Esophagus squamous epithelium (tissue), 5 donors: Measurements from ENCODE around the gene RAB37. TPM values are rescaled to one million over a fixed set of nuclear protein-coding genes. Genes with fewer than 3 reads are reported as not detected.

Source experiments
- DNase-seq: peaks from one replicate; lab custom pipeline; 2025; lab: John Stamatoyannopoulos, UW
- H3K27ac ChIP-seq, 4 donors: fragments of 200-600 bp; sonication (generic); one replicate each; pipeline ENCODE4 v1.5.1; 2016 to 2019; ENCODE audit warnings: mild to moderate bottlenecking in 1 of 4
- H3K27me3 ChIP-seq, 4 donors: fragments of 200-600 bp; sonication (generic); 1 replicate in 3 of 4; 2 replicates in 1 of 4; pipeline versions ENCODE4 v1.5.1 to v1.6.0; 2017 to 2021; ENCODE audit warnings: antibody characterized with exemption in 1 of 4
- H3K36me3 ChIP-seq, 3 donors: fragments of 200-600 bp; sonication (generic); one replicate each; pipeline ENCODE4 v1.5.1; 2016 to 2019
- H3K4me1 ChIP-seq, 3 donors: fragments of 200-600 bp; sonication (generic); one replicate each; pipeline ENCODE4 v1.5.1; 2017 to 2019
- H3K4me3 ChIP-seq, 4 donors: fragments of 200-600 bp; sonication (generic); 1 replicate in 3 of 4; 2 replicates in 1 of 4; pipeline ENCODE4 v1.5.1; 2016 to 2019; ENCODE audit warnings: mild to moderate bottlenecking in 2 of 4, moderate library complexity in 1 of 4
- H3K9me3 ChIP-seq, 3 donors: fragments of 200-600 bp; sonication (generic); one replicate each; pipeline ENCODE4 v1.5.1; 2016 to 2019
- CTCF ChIP-seq, 6 experiments: fragments of 450-650 bp in 4 of 6; fragments of 200-600 bp in 2 of 6; sonication (generic) in 2 of 6; IDR thresholded peaks; one replicate each; pipeline ENCODE4 v1.5.1; 2016 to 2019; ENCODE audit warnings: antibody characterized with exemption in 6 of 6, mild to moderate bottlenecking in 4 of 6, moderate library complexity in 4 of 6
- POLR2A ChIP-seq, 4 donors: fragments of 450-650 bp; IDR thresholded peaks; one replicate each; pipeline ENCODE4 v1.6.1; 2017; ENCODE audit warnings: antibody characterized with exemption in 4 of 4, mild to moderate bottlenecking in 4 of 4, moderate library complexity in 3 of 4
- WGBS, 2 donors: methylation state at CpG; one replicate each; pipeline ENCODE4 v1.1.5; 2018; 5-methylcytosine and 5-hydroxymethylcytosine counted together
- intact Hi-C: fragments of 100-400 bp; cut with DNase I; formaldehyde crosslinking; loops from one replicate; pipeline ENCODE4 v1.15.0; 2022
- total RNA-seq, 4 donors: library from RNA; depleted of rRNA; stranded (reverse); fragments of >200 nt; gene quantifications; one replicate each; pipeline ENCODE4 v1.1.0, GENCODE V29; 2016
- donor health status: DM: yes; HTN: yes; CAD: no.

RAB37 gene
- total RNA-seq, 4 donors from 2014 or later = 0.44 to 3.2 (median 1.6) TPM; not detected in 1

GRCh38 chr17:74730491-74731346 is 6.3 kb upstream of the RAB37 start:
- H3K27ac ChIP-seq = peak overlapping the region in 1 of 4 donors; percentile 5
- H3K4me1 ChIP-seq = peaks cover 0 to 3% (median 0%) of the 10 kb centered on the region in 3 donors
- 57 to 60% methylated on average over 7 to 8 of the region's 16 CpGs for WGBS, 2 donors
- peaks cover 0 to 33% (median 0%) of the 10 kb centered on the region in 4 donors for H3K27me3 ChIP-seq
- intact Hi-C loops = loop anchor here (5.0 kb wide), 1 partner anchor 73 kb away; no protein-coding TSS in a partner anchor
- H3K4me3 ChIP-seq = no peak overlapping the region
- DNase-seq = no peak
- TF ChIP-seq POLR2A (IDR thresholded peaks at IDR 0.05) = no peak
- no peak for TF ChIP-seq CTCF (IDR thresholded peaks at IDR 0.05)
- no peaks in the 10 kb centered on the region for H3K9me3 ChIP-seq
- no peaks in the 10 kb centered on the region for H3K36me3 ChIP-seq

- no peak for DNase-seq
- TF ChIP-seq CTCF (IDR thresholded peaks at IDR 0.05) (no peak), POLR2A (IDR thresholded peaks at IDR 0.05) (no peak)
- no peaks in the 10 kb centered on the region for H3K36me3 ChIP-seq
- WGBS, 2 donors = 51 to 71% methylated on average over 1 to 2 of the region's 4 CpGs
- H3K27me3 ChIP-seq = peaks cover 0 to 38% (median 0%) of the 10 kb centered on the region in 4 donors
- intact Hi-C loops = loop anchor here (5.0 kb wide), 1 partner anchor 74 kb away; no protein-coding TSS in a partner anchor
- H3K9me3 ChIP-seq = no peaks in the 10 kb centered on the region
- H3K4me1 ChIP-seq = peaks cover 0 to 4% (median 3%) of the 10 kb centered on the region in 3 donors
- no peak overlapping the region for H3K27ac ChIP-seq
- no peak overlapping the region for H3K4me3 ChIP-seq
These were observed 5.8 kb upstream of the RAB37 start for GRCh38 chr17:74731347-74731605.

- no peaks in the 10 kb centered on the region for H3K9me3 ChIP-seq
- H3K4me1 ChIP-seq = peaks cover 6 to 13% (median 12%) of the 10 kb centered on the region in 3 donors
- TF ChIP-seq CTCF (IDR thresholded peaks at IDR 0.05) = no peak
- TF ChIP-seq POLR2A (IDR thresholded peaks at IDR 0.05) = no peak
- no peak overlapping the region for H3K27ac ChIP-seq
- no peak for DNase-seq
- H3K36me3 ChIP-seq = no peaks in the 10 kb centered on the region
- WGBS, 2 donors = 68 to 75% methylated on average over 10 to 12 of the region's 12 CpGs
- intact Hi-C loops = loop anchor here (5.0 kb wide), 1 partner anchor 75 kb away; no protein-coding TSS in a partner anchor
- H3K4me3 ChIP-seq = no peak overlapping the region
- peaks cover 0 to 48% (median 2%) of the 10 kb centered on the region in 4 donors for H3K27me3 ChIP-seq
These were observed 4.8 kb upstream of the RAB37 start for GRCh38 chr17:74732042-74732867.

- no peak overlapping the region for H3K27ac ChIP-seq
- TF ChIP-seq POLR2A (IDR thresholded peaks at IDR 0.05) (no peak), CTCF (IDR thresholded peaks at IDR 0.05) (no peak)
- no peak overlapping the region for H3K4me3 ChIP-seq
- peaks cover 18 to 26% (median 25%) of the 10 kb centered on the region in 3 donors for H3K4me1 ChIP-seq
- WGBS, 2 donors = 46 to 76% methylated on average over 6 to 7 of the region's 9 CpGs
- no peaks in the 10 kb centered on the region for H3K36me3 ChIP-seq
- H3K9me3 ChIP-seq = no peaks in the 10 kb centered on the region
- DNase-seq = no peak
- intact Hi-C loops = loop anchor here (5.0 kb wide), 1 partner anchor 76 kb away; no protein-coding TSS in a partner anchor
- H3K27me3 ChIP-seq = peaks cover 0 to 61% (median 7%) of the 10 kb centered on the region in 4 donors
These were observed 3.5 kb upstream of the RAB37 start for GRCh38 chr17:74733365-74734122.
